ENCODE measurements around the gene ATAT1. TPM values are rescaled to one million over a fixed set of nuclear protein-coding genes. Genes with fewer than 3 reads are reported as not detected.

Gene ATAT1
- total RNA-seq, 1 experiment from 2014 or later, result 19.3 TPM

DNA sequence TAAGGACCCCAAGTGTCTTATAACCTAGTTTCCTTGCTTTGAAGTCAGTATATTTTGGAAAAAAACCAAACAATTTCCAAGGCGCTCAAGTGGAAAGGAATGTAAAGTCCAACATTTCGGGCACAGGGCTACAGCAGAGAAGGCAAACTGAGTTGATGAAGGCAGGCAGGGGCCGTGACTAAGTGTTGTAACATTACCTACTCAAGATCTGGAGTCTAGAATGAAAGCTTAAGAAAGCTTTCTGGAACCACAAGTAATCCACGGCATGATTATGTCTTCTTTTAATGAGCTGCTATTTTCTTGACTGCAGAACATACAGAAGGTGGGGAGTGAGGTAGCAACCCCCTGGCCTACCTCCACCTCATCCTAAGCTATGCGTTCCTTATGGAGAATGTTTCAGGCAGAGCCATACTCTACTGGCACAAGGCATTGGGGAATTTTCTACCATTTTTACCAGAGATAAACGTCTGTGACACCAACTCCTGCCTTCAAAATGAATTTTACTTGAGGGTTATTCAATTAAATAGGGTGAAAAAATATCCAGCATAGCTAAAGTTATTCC lies 13.9 kb upstream of the ATAT1 start (continued):
- TF ChIP-seq CREM (CRISPR knock-in tag; IDR thresholded peaks at IDR 0.05) (0 out of 2 replicates have a peak, but pooled peaks have one; percentile 15), MXD4 (CRISPR knock-in tag; IDR thresholded peaks at IDR 0.05; ENCODE audit: borderline replicate concordance) (no peak)
- TF ChIP-seq, protein P1, sequence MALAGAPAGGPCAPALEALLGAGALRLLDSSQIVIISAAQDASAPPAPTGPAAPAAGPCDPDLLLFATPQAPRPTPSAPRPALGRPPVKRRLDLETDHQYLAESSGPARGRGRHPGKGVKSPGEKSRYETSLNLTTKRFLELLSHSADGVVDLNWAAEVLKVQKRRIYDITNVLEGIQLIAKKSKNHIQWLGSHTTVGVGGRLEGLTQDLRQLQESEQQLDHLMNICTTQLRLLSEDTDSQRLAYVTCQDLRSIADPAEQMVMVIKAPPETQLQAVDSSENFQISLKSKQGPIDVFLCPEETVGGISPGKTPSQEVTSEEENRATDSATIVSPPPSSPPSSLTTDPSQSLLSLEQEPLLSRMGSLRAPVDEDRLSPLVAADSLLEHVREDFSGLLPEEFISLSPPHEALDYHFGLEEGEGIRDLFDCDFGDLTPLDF (CRISPR knock-in tag; IDR thresholded peaks at IDR 0.05), result no peak
- TF ChIP-seq, protein P2, sequence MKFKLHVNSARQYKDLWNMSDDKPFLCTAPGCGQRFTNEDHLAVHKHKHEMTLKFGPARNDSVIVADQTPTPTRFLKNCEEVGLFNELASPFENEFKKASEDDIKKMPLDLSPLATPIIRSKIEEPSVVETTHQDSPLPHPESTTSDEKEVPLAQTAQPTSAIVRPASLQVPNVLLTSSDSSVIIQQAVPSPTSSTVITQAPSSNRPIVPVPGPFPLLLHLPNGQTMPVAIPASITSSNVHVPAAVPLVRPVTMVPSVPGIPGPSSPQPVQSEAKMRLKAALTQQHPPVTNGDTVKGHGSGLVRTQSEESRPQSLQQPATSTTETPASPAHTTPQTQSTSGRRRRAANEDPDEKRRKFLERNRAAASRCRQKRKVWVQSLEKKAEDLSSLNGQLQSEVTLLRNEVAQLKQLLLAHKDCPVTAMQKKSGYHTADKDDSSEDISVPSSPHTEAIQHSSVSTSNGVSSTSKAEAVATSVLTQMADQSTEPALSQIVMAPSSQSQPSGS (CRISPR knock-in tag; IDR thresholded peaks at IDR 0.05; ENCODE audit: borderline replicate concordance, low read depth), result no peak

DNA sequence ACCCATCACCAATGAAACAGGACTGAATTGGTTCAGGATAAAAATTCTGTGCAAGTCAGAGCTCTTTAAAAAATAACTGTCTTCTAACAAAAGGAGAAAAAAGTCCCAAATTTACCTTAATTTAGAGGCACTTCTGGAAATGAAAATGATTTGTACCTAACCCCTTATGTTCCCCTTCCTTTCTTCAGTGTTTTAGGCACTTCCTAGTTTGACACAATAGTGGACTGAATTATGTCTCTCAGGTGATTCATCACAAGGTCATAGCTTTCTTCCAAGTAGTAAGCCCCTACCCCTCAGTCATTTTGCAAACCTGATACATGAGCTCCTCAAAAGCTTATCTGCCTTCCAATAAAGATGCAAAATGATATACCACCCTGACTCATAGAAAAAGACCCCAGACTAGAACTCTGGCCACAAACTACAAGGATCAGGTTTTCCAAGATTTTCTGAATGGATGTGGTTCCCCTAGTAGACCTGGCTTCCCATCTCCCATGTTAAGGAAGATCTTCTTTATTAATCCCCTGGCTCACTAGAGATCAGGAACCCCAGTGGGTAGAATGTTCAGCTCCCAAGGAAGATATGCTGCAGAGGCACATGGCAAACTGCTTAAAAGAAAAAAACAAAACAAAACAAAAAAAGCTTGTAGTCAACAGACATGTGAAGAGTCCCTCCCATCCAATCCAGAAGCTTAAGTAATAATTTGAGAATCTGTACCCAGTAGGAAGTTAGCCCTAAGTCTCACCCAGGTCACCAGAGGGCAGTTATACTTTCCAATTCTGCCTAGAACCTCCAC lies 13.2 kb upstream of the ATAT1 start:
- ATAC-seq (no peak), DNase-seq (ENCODE audit: low spot score) (no peak)
- POLR2A ChIA-PET, result interaction anchor here (0.7 to 3.2 kb wide), 6 partner anchors 13 to 59 kb away, joined by 3 to 33 read pairs (median 4); partner anchors contain the start of genes ABCF1 and DHX16
- H3K4me1 Mint-ChIP-seq, result peaks cover 36% of the 10 kb centered on the region
- H3K27me3 Mint-ChIP-seq (ENCODE audit: low read depth), result no peaks in the 10 kb centered on the region; the same call in 1 of the 2 replicates
- peak overlapping the region; percentile 93 for H3K27ac Mint-ChIP-seq
- peaks cover 59% of the 10 kb centered on the region for H3K36me3 Mint-ChIP-seq
- H3K9me3 Mint-ChIP-seq, result no peaks in the 10 kb centered on the region
- H3K4me3 Mint-ChIP-seq, result peak overlapping the region; percentile 96
- CTCF ChIA-PET, result interaction anchor here (0.9 to 4.1 kb wide), 8 partner anchors 13 to 160 kb away, joined by 3 to 15 read pairs (median 7); partner anchors contain the start of gene DHX16
- TF ChIP-seq, protein P3, sequence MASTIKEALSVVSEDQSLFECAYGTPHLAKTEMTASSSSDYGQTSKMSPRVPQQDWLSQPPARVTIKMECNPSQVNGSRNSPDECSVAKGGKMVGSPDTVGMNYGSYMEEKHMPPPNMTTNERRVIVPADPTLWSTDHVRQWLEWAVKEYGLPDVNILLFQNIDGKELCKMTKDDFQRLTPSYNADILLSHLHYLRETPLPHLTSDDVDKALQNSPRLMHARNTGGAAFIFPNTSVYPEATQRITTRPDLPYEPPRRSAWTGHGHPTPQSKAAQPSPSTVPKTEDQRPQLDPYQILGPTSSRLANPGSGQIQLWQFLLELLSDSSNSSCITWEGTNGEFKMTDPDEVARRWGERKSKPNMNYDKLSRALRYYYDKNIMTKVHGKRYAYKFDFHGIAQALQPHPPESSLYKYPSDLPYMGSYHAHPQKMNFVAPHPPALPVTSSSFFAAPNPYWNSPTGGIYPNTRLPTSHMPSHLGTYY (CRISPR knock-in tag; IDR thresholded peaks at IDR 0.05), result peak; percentile 63; the same call in 1 of the 2 replicates
- TF ChIP-seq, protein P4, sequence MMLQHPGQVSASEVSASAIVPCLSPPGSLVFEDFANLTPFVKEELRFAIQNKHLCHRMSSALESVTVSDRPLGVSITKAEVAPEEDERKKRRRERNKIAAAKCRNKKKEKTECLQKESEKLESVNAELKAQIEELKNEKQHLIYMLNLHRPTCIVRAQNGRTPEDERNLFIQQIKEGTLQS (CRISPR knock-in tag; conservative IDR thresholded peaks at IDR 0.05), result no peak
- TF ChIP-seq, protein P5, sequence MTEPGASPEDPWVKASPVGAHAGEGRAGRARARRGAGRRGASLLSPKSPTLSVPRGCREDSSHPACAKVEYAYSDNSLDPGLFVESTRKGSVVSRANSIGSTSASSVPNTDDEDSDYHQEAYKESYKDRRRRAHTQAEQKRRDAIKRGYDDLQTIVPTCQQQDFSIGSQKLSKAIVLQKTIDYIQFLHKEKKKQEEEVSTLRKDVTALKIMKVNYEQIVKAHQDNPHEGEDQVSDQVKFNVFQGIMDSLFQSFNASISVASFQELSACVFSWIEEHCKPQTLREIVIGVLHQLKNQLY (CRISPR knock-in tag; IDR thresholded peaks at IDR 0.05), result no peak
- TF ChIP-seq, protein P6, sequence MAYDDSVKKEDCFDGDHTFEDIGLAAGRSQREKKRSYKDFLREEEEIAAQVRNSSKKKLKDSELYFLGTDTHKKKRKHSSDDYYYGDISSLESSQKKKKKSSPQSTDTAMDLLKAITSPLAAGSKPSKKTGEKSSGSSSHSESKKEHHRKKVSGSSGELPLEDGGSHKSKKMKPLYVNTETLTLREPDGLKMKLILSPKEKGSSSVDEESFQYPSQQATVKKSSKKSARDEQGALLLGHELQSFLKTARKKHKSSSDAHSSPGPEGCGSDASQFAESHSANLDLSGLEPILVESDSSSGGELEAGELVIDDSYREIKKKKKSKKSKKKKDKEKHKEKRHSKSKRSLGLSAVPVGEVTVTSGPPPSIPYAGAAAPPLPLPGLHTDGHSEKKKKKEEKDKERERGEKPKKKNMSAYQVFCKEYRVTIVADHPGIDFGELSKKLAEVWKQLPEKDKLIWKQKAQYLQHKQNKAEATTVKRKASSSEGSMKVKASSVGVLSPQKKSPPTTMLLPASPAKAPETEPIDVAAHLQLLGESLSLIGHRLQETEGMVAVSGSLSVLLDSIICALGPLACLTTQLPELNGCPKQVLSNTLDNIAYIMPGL (CRISPR knock-in tag; IDR thresholded peaks at IDR 0.05), result no peak
- peak; percentile 59; the same call in 1 of the 2 replicates for TF ChIP-seq EMX1 (CRISPR knock-in tag; IDR thresholded peaks at IDR 0.05)
- TF ChIP-seq, protein P7, sequence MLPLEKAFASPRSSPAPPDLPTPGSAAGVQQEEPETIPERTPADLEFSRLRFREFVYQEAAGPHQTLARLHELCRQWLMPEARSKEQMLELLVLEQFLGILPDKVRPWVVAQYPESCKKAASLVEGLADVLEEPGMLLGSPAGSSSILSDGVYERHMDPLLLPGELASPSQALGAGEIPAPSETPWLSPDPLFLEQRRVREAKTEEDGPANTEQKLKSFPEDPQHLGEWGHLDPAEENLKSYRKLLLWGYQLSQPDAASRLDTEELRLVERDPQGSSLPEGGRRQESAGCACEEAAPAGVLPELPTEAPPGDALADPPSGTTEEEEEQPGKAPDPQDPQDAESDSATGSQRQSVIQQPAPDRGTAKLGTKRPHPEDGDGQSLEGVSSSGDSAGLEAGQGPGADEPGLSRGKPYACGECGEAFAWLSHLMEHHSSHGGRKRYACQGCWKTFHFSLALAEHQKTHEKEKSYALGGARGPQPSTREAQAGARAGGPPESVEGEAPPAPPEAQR (CRISPR knock-in tag; IDR thresholded peaks at IDR 0.05), result no peak
- TF ChIP-seq, protein P8, sequence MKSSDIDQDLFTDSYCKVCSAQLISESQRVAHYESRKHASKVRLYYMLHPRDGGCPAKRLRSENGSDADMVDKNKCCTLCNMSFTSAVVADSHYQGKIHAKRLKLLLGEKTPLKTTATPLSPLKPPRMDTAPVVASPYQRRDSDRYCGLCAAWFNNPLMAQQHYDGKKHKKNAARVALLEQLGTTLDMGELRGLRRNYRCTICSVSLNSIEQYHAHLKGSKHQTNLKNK (CRISPR knock-in tag; IDR thresholded peaks at IDR 0.05), result peak; percentile 89

Measured in WTC11 (cell line).